PC-9 (cell line): Measurements from ENCODE around the gene DPYD.

Source experiments
- EZH2 ChIP-seq: fragments of 200-600 bp; sonication (generic); IDR thresholded peaks from 2 replicates; pipeline ENCODE4 v1.8.0; 2017; ENCODE audit warnings: antibody characterized with exemption, low read depth
- TF ChIP-seq, protein P1 (sequence below): fragments of 200-600 bp; sonication (generic); conservative IDR thresholded peaks from 2 replicates; pipeline ENCODE4 v1.6.1; 2017; ENCODE audit warnings: mixed run types, antibody characterized with exemption, mild to moderate bottlenecking, moderate library complexity

DNA sequence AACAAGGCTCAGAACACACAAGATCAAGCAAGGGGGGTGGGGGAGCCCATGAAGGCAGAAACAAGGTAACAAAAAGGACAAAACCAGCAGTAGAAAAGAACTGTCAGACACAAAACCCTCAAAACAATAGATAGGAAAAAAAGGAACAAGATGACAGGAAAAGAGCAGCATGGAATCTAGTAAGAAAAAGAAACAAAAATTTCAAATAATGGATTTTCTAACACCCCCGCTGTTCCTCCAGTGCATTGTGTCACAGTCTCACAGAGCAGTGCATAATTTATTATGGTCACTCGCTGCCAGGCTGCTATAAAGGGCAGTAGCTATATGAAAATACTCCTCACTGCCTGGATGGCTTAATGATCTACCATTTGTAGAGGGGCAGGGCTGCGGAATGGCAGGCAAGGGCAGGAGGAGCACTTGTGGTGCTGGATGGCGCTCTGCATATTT lies 567.9 kb downstream of the DPYD start:
- TF ChIP-seq EZH2: no peak
- TF ChIP-seq, protein P1, sequence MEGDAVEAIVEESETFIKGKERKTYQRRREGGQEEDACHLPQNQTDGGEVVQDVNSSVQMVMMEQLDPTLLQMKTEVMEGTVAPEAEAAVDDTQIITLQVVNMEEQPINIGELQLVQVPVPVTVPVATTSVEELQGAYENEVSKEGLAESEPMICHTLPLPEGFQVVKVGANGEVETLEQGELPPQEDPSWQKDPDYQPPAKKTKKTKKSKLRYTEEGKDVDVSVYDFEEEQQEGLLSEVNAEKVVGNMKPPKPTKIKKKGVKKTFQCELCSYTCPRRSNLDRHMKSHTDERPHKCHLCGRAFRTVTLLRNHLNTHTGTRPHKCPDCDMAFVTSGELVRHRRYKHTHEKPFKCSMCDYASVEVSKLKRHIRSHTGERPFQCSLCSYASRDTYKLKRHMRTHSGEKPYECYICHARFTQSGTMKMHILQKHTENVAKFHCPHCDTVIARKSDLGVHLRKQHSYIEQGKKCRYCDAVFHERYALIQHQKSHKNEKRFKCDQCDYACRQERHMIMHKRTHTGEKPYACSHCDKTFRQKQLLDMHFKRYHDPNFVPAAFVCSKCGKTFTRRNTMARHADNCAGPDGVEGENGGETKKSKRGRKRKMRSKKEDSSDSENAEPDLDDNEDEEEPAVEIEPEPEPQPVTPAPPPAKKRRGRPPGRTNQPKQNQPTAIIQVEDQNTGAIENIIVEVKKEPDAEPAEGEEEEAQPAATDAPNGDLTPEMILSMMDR: no peak
